GM19328 (cell line): Measurements from ENCODE around the gene CXCL5.
"Not testable (repeated sequence)": the region's sequence is repeated elsewhere in the genome, so short reads cannot be mapped to it uniquely, and the experiment has no call there.

Experiments
- ATAC-seq: cut with Tn5 transposase; IDR thresholded peaks from one replicate; pipeline ENCODE4 v1.9.1; 2021; ENCODE audit warnings: mild to moderate bottlenecking, moderate library complexity; ENCODE audit not compliant: unreplicated experiment

The CXCL5 gene

DNA sequence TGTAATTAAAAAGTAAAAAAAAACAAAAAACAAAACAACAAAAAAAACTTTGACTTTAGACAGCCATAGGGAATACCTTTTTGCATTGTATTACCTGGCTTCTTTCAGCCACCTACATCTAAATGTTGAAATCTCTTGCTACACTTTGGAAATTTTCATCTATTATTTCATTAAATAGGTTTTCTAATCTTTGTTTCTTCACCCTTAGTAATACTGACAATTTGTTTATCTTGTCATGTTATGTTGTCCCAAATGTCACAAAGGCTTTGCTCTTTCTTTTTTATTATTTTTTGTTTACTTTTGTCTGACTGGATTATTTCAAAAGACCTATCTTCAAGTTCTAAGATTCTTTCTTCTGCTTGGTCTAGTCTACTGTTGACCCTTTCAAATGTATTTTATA is 24.1 kb downstream of the CXCL5 start:
- no peak for ATAC-seq

DNA sequence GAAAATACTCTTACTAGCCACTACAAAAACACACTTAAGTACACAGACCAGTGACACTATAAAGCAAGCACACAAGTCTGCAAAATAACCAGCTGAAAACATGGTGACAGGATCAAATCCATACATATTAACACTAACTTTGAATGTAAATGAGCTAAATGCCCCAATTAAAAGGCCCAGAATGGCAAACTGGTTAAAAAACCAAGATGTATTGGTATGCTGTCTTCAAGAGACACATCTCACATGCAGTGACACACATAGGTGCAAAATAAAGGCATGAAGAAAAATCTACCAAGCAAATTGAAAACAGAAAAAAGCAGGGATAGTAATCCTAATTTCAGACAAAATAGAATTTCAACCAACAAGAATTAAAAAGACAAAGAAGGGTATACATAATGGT is 27.5 kb downstream of the CXCL5 start:
- ATAC-seq = no peak

DNA sequence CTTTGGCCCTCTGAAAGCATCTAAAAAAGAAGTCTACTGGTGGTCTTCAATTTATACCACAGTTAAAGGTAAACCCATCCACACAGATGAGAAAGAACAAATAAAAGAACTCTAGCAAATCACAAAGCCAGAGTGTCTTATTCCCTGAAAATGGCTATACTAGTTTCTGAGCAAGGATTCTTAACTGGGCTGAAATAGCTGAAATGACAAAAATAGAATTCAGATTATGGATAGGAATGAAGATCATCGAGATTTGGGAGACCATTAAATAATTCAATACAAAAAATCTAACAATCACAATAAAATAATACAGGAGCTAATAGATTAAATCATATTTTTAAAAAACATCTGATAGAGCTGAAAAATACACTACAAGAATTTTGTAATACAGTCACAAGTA is 28.5 kb downstream of the CXCL5 start:
- ATAC-seq = no peak

DNA sequence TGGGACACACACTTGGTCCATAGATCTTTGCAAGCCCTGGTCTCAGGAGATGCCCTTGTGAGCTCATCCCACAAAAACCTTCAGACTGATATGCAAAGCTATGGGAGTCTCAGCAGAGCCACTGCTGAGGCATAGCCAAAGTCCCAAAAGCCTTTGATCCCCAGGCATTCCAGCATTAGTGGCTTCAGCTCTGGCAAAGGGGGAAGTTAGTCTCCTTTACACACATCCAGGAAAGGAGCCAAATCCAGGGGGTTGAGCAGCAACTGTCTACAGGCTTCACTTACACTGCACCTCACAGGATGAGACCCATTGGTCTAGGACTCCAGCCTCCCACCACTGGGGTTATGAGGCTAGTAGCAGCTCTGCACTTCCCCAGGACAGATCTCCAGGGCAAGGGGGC is 30.6 kb downstream of the CXCL5 start:
- ATAC-seq = no peak

DNA sequence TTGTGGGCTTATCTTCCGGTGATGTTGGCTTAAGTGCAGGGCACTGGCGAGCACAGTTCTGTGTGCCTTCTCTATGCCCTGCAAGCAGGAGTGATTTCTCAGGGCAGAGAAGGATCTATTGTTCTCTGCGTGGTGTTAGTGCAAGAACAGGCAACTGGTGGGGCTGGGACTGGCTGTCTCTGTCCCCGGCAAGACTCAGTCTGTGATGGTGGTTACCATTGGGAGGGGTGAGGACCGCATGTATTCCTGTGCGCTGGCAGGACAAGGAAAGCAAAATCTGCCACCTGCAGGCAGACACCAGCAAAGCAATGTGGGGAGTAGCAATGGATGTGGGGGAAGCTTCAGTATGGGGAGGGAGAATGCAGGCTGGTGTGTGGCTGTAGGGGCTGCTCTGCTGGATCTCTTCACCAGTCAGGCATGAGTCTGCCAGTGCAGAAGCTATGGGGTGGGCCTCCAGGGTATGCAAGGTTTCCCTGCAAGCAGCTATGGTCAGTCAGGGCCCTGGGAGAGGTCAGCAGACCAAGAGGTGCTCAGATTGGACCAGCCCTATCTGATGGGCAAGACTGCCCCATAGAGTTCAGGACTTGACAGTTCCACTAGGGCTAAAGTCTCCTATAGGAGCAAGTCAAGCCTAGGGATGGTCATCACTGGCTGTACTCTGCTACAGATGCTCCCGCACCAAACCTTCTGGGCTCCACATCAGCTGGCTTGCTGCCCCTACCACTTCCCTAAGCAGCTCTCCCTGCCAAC is 33.4 kb downstream of the CXCL5 start:
- no peak for ATAC-seq

DNA sequence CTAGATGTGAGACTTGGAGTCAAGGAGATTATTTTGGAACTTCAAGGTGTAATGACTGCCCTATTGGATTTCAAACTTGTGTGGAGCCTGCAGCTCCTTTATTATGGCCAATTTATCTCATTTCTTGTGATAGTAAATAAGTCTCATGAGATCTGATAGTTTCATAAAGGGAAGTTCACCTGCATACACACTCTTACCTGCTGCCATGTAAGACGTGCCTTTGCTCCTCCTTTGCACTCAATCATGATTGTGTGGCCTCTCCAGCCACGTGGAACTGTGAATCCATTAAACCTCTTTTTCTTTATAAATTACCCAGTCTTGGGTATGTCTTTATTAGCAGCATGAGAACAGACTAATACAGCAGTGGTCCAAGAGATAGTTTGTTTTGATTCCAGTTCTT is 35.8 kb downstream of the CXCL5 start:
- ATAC-seq = no peak

DNA sequence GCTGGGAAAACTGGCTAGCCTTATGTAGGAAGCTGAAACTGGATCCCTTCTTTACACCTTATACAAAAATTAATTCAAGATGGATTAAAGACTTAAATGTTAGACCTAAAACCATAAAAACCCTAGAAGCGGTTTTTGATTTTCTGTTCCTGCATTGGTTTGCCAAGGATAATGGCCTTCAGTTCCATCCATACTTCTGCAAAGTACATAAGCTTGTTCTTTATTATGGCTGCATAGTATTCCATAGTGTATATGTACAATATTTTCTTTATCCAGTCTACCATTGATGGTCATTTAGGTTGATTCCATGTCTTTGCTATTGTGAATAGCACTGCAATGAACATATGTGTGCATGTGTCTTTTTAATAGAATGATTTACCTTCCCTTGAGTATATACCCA is 39.4 kb downstream of the CXCL5 start:
- ATAC-seq = not testable (repeated sequence)

DNA sequence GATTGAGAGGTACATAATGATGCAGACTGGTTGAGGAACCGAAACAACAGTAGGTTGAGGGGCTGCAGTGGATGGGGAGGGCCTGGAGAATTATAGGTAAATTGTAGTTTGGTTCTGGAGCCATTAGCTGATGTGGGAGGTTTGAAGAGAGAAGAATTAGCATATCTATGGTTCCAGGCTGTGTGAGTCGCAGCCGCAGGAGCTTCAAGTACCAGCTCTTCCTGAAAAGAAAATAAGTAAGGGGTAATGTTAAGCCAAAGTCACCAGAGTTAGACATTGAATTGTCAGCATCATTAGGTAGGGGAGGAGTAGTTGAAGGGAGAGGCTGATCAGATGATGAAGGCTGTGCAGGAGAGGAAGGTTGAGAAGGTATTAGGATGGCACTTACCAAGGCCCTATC is 46.1 kb downstream of the CXCL5 start:
- ATAC-seq = no peak

DNA sequence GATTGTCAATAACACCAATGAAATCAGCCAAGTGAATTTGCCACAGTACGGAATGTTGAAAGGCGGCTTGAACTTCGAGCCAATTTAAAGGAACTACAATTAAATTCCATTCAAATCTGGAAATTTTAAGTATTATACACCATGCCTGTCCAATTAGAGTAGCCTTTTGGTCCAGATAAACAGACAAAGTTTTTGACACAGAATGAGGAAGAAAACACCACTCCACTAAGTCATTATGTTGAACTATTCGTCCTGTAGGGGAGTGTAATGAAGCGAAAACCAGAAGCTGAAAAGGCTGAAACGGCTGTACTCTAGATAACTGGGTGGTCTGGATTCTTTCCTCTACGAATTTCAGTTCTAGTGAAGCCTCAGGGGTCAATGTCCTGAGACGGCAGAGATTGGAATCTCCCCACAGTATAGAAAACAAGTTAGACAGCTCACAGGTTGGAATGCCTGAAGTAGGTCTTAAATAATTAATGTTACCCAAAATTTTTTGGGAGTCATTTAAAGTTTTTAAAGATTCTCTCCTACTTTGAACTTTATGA is 48.0 kb downstream of the CXCL5 start:
- not testable (repeated sequence) for ATAC-seq

DNA sequence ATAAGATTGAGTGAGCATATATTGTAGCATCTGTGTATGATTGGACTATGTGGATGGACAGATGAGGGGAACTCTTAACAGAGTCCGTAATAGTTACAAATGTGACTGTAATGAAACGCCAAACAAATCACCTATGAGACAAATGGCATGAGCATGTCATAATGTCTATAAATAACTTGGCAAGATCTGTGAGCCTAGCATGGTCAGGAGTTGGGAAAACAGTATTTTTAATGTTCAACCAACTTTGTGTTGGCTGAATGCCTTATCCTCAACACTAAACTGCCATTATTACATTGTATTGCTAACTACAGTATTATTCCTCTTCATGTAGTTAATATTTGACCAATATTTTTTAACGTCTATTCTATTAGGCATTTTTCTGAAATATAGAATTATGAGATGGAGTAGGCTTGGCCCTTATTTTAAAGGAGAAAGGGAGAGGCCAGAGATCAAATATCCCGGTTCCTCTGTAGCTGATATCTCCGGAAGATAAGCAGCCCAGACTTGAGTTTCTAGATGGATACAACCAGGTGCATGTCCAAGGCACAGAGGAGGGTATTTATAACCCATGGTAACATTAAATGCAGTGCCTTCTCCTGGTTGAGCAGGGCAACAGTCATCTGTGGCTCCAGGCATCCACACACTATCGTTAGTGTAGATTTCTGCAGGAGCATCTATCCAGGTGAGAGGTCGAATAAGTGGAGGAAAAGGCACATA is 49.3 kb downstream of the CXCL5 start:
- ATAC-seq = no peak

DNA sequence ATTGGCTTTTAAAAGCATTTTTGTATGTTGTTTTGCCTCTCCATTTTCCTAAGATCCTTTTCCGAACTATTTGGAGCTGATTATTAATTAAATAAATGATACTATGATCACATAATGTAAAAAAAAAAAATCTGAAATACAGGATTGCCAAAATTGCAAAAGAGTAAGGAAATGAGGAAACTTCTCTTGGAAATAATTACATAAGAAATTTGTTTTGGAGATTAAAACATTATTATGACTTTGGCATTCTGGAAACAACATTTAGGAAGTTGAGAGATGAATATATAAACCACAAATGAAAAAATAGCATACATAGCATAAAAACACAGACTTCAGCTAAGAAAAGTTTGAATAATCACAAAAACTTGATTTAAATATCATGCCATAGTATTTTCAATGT is 50.2 kb downstream of the CXCL5 start:
- ATAC-seq = no peak

DNA sequence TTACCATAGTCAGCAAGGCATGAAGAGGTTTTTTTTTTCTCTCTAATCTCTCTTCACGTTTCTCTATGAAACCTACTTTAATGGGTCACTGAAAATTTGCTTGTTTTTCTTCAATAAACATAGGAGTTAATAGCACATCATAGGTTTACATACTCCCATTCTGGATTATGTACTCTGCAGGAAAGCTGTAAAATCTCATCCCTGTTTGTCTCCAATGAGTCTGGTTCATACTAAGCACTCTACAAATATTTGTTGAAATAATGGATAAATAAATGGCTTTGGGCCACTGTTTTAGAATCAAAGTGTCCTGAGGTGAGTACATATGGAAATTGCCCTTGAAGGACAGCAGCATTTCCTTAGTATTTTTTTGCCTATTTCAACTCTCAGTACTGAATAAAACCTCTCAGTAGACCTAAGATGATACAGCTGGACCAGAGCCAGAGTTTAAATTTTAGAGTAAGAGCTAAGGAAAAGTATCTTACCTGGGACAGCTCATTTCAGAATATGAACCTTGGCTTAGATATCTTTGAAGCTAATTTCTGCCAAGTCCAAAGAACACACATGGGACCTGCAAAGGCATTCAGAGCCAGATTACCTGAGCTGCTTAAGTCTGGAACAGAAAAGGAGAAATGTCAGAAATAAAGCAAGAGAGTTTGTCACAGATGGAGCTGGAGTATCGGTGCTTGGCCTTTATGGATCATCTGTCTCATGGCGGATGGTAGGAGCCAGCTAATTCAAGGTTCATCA is 51.1 kb downstream of the CXCL5 start:
- no peak for ATAC-seq

DNA sequence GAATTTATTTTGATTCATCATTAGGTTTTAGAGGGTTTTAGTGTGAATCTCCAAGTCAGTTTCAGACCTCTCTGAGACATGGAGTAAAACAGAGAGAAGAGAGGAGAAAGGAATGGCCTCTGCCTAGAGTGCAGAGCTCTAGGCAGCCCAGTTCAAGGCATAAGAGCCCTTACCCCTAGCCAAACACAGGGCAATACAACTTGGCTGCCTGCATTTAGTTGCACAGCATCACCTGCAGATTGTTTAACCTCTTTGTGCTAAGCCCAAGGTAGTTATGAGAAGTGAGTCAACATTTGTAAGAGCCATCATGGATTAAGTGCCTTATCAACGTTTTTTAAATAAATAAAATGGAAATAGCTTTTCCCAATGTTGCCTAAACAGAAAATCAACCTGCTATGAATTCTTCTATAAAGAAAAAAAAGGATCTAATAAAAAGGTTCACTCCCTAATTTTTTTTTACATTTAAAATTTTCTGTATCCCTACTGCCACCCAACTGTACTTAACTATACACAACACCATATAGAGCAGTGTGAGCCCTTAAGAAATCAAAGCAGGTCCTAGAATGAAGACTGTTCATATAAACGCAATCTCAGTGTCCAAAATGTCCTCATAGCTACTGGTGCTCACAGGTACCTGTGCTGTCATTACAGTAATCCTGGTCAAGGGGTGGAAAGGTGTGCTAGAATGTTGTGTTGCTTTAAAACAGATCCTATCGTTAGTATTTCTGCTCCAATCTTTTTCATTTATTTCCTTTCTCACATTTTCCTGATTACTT is 52.6 kb downstream of the CXCL5 start:
- no peak for ATAC-seq
